ENCODE data around the gene SGO2.
"Not testable (repeated sequence)": the region's sequence is repeated elsewhere in the genome, so short reads cannot be mapped to it uniquely, and the experiment has no call there.

Gene SGO2

GRCh38 chr2:200625958-200626363, 100.0 kb downstream of the SGO2 start:
- no peak for DNase-seq

DNA sequence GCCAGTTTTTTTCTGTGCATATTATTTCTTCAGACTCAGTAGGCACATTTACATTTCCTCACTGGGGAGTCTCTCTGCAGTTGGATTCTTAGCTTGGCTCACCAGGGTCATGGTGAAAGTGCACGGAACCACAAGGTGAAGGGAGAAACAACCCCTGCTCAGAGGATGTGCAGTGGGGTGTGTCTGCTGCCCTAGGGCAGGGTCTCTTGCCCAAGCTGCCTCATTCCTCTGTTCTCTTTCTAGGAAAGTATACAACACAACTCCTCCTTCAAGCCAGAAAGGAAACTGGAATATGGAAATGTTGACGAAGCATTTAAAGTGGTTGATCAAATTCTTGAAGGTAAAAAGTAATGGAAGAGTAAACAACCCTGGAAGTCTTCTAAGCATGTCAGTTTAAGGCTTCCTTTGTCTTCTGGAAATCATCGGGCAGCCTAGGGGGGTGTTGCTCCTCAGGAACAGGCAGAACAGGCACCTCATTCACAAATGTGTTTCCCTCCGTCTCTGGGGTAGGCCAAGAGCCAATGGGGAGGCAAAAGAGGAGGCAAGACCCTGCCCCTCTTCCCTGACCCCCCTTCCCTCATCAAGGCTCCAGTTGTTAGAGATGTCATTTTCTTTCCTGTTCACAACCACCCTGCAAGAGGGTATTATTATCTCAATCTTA, 101.2 kb downstream of the SGO2 start:
- DNase-seq, result no peak

DNA sequence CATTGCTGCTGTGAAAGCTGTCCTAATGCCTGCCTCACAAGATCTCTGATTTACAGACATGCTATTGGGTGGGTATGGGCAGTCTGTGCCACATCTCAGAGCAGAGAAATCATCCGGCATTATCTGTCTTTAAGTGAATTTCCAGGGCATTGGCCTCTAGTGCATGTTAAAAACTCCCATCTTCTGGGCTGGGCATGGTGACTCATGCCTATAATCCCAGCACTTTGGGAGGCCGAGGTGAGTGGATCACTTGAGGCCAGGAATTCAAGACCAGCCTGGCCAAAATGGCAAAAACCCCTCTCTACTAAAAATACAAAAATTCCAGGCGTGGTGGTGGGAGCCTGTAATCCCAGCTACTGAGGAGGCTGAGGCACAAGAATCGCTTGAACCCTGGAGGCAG, 102.5 kb downstream of the SGO2 start:
- DNase-seq, result not testable (repeated sequence)

DNA sequence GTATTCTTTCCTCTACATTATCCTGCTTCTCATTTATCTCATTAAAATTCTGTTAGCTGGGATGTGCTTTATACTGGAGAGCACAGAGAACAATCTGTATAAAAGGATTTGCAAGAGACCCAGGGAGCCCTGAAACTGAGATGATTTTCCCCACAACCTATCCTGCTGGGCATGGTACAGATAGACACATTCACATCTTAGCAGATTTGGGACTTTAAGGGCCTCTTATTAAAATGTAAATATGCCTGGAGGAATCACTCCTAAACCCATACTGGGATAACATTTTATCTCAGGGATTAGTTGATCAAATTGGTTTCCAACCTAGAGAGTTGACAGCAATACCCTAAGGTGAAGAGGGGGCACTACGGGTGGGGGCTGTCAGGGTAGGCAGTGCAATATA, 105.3 kb downstream of the SGO2 start:
- no peak for DNase-seq
